HG02884 (cell line): Measurements from ENCODE around the gene ZNF683.

Experiments used
- ATAC-seq: cut with Tn5 transposase; IDR thresholded peaks from one replicate; pipeline ENCODE4 v1.9.1; 2021; ENCODE audit warnings: mild to moderate bottlenecking, moderate library complexity; ENCODE audit not compliant: unreplicated experiment

Gene ZNF683

DNA sequence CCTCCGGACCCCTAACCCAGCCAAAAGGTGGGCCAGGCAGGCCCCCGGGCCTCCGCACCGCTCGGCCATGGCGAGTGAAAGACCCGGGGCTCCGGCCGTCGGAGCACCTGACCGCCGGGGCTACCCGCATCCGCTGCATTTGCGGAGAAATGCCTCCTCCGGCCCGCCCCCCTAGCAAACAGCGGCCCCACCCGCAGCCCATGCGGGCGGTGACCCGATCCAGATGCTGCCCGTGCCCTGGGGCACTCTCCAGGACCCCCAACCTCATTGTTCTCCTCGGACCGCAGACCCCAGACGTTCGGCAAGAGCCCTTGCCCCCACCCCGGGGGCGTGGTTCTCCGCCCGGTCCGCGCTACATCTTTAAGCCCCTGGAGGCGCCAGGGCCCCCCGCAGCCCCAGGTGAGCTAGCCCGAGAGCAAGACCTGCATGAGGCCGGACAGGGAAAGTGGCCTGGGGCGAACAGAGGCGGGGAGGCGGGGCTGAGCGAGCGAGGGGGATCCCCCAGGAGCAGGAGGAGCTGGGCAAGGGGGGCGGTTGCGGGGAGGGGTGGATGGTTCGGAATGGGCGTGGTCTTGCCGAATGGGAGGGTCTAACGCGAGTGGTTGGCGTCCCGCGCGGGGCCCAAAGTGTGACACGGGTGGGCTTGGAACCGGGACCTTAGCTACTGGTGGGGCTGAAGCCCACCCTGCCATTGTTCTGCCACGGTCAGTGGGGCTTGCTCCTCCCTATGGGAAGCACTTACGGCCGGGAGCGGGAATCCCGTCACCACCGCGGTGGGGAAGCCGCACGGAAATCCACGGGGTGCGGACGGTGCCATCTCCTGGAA, 12.4 kb downstream of the ZNF683 start:
- no peak for ATAC-seq

DNA sequence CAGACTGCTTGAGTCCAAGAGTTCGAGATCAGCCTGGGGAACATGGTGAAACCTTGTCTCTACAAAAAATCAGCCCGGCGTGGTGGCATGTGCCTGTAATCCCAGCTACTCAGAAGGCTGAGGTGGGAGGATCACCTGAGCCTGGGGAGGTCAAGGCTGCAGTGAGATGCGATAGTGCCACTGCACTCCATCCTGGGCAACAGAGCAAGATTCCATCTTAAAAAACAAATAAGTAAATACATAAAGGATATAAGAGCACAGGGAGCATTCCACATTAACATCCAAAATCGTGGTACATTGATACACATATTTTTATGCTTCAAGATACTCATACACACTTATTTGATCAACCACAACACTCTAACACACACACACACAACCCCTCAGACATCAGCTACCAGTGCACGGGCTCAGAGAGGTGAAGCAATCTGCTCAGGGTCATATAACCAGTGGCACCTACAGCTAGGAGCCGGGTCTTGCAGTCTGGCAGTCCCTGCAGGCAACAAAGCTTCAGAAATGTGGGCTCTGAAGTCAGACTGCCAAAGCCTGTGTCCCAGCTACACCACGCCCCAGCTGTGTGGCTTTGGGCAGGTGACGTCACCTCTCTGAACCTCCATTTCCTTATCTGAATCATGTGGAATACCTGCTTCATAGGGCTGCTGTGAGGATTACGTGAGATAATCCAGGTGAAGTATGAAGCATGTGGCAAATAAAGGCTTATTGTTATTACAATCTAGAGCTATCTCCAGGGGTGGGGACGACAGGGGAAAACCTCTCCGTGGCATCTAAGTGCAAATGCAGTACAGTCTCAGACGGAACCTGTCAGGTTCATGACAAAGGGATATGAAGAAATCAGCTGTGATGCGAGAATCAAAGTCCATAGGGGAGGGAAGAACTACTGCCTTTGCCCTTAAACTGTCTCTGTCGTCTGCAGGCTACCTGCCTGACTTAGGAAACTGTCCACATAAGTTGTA, 13.9 kb downstream of the ZNF683 start:
- no peak for ATAC-seq

GRCh38 chr1:26357121-26357602, 15.4 kb downstream of the ZNF683 start:
- no peak for ATAC-seq

DNA sequence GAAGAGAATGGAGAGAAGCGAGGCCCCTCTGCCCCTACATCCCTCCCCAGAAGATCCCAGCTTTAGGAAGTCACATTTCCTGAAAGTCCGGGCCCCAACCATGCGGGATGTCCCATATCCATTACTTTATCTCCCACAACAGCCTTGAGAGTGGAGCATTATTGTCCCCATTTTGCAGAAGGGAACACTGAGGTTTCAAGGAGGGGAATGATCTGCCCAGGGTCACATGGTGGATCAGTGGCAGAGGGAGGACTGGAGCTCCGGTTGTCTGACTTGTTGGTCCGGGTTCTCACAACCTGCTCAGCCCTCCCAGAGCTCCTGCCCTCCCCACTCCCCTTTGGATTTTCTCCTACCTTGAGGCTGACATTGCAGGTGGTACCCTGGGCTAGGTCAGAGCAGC, 16.4 kb downstream of the ZNF683 start:
- ATAC-seq: no peak

DNA sequence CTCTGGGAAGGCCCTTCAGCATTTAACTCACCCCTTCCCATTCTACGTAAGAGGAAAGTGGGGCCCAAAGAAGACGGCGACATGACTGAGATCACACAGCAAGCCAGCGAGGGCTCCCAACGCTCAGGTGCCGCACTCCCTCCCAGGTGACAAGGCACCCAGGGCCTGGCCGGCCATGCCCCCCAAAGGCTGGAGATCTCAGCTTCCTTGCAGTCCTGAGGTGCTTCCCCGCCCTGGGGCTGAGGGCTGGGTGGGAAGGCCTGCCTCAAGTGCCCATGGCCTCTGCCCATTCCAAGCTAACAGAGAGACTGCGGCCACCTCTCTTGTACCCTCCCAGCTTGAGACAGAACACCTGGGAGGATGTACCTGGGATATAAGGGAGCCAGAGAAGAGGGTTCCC, 17.6 kb downstream of the ZNF683 start:
- no peak for ATAC-seq

GRCh38 chr1:26353976-26354820, 18.4 kb downstream of the ZNF683 start, which contains the start of gene CRYBG2:
Gene CRYBG2, minus strand, starts transcription at chr1:26354130. Its CDS starts 7,473 bp downstream, at chr1:26346657.
- no peak for ATAC-seq

DNA sequence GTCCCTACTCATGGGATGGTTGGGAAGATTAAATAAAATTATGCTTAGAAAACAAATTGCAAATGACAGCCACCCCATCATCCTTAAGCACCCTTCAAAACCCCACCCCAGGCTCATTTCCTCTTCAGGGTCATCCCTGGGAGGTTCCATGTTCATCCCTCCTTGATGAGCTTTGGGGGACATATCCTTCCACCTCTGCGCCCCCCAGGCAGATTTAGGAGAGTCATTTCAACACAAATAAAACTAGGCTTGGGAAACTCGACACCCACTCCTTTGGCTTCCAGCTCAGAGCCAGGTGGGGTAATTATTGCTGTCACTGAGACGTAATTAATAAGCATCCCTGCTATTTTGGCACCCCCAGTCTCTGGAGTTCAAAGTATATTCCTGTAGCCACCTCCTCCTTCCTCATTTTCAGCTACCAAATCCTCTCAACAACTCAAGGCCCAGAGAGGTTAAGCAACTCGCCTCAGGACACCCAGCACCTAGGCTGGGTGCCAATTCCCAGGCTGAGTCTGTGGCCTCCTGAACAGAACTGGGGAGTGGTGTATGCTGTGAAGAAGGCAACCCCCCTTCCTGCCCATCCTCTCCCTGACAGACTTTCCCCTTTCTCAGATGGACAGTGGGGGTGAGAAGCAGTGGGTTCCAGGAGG, 19.2 kb downstream of the ZNF683 start:
- ATAC-seq: no peak

DNA sequence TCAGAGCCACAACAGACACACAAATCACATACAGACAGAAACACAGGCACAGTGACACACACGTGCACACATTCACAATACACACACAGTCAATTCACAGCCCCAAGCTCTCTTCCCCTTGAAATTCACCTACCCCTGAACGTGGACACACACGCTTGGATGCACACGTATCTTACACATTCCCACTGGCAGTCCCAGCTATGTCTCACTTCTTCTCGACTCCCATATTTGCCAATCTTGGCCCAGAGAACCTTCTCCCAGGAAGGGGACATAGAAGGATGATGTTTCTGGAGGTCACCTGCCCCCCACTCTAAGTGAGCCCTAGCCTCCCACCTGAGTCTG, 20.2 kb downstream of the ZNF683 start:
- ATAC-seq: no peak

GRCh38 chr1:26351590-26352337, 20.8 kb downstream of the ZNF683 start:
- no peak for ATAC-seq

GRCh38 chr1:26350701-26351589, 21.6 kb downstream of the ZNF683 start:
- ATAC-seq: no peak

- ATAC-seq: no peak
Measured at GRCh38 chr1:26350343-26350700, 22.2 kb downstream of the ZNF683 start.

DNA sequence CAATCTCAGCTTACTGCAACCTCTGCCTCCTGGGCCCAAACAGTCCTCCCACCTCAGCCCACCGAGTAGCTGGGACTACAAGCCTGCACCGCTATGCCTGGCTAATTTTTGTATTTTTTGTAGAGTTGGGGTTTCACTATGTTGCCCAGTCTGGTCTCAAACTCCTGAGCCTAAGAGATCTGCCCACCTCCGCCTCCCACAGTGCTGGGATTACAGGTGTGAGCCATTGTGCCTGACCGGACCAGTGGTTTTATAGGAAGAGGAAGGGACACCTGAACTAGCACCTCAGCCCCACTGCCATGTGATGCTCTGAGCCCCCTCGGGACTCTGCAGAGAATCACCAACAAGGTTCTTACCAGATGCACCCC, 22.7 kb downstream of the ZNF683 start:
- no peak for ATAC-seq

- ATAC-seq: no peak
Measured at GRCh38 chr1:26349188-26349876, 23.2 kb downstream of the ZNF683 start.

- no peak for ATAC-seq
Measured at GRCh38 chr1:26346274-26347033, 26.1 kb downstream of the ZNF683 start.

DNA sequence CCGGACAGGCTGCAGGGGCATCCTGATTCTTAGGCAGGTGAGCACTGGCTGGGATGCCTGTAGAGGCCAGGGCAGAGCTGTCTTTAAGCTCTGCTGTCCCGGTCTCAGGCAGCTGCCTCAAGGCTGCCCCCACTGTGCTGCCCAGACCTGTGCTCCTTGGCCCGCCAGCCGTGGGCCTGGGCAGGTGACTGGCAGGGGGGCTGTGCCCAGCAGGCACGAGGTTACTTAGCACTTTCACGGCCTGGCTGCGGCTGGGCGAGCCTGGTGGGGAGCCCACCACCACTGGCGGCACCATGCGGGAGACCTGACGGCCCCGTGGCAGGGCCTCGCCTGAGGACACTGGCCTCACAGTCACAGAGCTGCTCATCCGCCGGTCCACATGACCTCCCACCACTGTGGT, 26.8 kb downstream of the ZNF683 start:
- no peak for ATAC-seq

DNA sequence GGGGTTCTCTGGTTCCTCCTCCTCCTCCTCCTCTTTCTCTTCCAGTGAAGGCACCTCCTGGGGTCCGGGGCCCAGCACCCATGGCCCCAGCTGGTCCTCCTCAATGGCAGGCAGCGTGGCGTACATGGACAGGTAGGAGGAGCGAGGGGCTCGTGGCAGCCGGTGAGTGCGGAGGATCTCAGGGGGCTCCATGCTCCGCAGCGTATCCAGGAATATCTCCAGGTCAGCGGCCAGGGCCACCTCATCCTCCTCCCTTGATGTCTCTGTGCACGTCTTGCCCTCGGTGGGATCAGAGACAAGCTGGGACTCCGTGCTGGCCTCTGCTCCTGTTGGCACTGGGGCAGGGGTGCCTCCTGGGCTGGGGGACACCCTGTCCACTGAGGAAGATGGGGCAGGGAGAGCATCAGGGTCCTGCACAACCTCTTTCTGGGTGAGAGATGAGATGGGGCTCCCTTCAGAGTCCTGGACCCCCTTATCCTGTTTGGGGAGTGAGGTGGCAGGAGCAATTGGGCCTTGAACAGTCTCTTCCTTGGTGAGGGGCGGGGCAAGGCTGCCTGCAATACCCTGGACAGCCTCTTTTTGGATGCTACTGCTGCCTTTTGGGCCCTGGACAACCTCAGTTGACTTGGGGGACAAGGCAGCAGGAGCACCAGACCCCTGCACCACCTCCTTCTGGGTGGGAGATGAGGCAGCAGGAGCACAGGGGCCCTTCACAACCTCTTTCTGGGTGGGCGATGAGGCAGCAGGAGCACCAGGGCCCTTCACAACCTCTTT, 28.2 kb downstream of the ZNF683 start:
- ATAC-seq: no peak

- no peak for ATAC-seq
Measured at GRCh38 chr1:26340047-26340481, 32.5 kb downstream of the ZNF683 start.
